PC-3 (cell line): Measurements from ENCODE around the gene CBFA2T3. TPM values are rescaled to one million over a fixed set of nuclear protein-coding genes. Genes with fewer than 3 reads are reported as not detected.

ENCODE experiments used
- ATAC-seq: fragments of 200-7000 bp; cut with Tn5 transposase; 2 replicates; pipeline ENCODE4 v1.9.1; 2020; ENCODE audit warnings: mild to moderate bottlenecking, moderate library complexity
- BruUV-seq: library from RNA; stranded (reverse); fragments of 400-500 nt; replicated peaks from 2 replicates; lab custom pipeline; 2021; lab: Mats Ljungman, UMichigan
- CTCF ChIA-PET: fragments of 300-600 bp; sonication (Branson Sonifier 250); formaldehyde crosslinking; loops from one replicate; lab custom pipeline; 2022; ENCODE audit warnings: antibody characterized with exemption; lab: Charles Lee
- POLR2A ChIA-PET: fragments of 300-600 bp; sonication (Branson Sonifier 250); formaldehyde crosslinking; loops from one replicate; lab custom pipeline; 2022; ENCODE audit warnings: antibody characterized with exemption; ENCODE audit not compliant: unreplicated experiment; lab: Charles Lee
- DNase-seq: peaks from one replicate; pipeline ENCODE4 v3.0.0-alpha.2; 2015
- H2AFZ ChIP-seq: fragments of 300-600 bp; sonication (generic); 2 replicates; pipeline ENCODE4 v1.6.0; 2016; ENCODE audit warnings: antibody characterized with exemption, low read length
- H3F3A ChIP-seq: fragments of 300-600 bp; sonication (generic); one replicate; pipeline ENCODE4 v1.6.0; 2017; ENCODE audit warnings: antibody characterized with exemption, low read length, control low read depth, mild to moderate bottlenecking; ENCODE audit not compliant: unreplicated experiment
- H3K27ac ChIP-seq: fragments of 300-600 bp; sonication (generic); 2 replicates; pipeline ENCODE4 v1.5.1; 2016; ENCODE audit warnings: mild to moderate bottlenecking, low read length
- H3K27me3 ChIP-seq: fragments of 300-600 bp; sonication (generic); 2 replicates; pipeline ENCODE4 v1.6.1; 2016; ENCODE audit warnings: low read length, mixed read lengths
- H3K36me3 ChIP-seq: fragments of 300-600 bp; sonication (generic); 2 replicates; pipeline ENCODE4 v1.6.1; 2016; ENCODE audit warnings: low read depth, mixed run types, low read length, mixed read lengths
- H3K4me1 ChIP-seq: fragments of 300-600 bp; sonication (generic); 2 replicates; pipeline ENCODE4 v1.5.1; 2016; ENCODE audit warnings: low read length; ENCODE audit not compliant: insufficient read depth
- H3K4me2 ChIP-seq: fragments of 300-600 bp; sonication (generic); 2 replicates; pipeline ENCODE4 v1.6.0; 2016; ENCODE audit warnings: low read length
- H3K4me3 ChIP-seq: fragments of 300-600 bp; sonication (generic); 2 replicates; pipeline ENCODE4 v1.5.1; 2016; ENCODE audit warnings: mild to moderate bottlenecking, low read length, mixed read lengths
- H3K79me2 ChIP-seq: fragments of 300-600 bp; sonication (generic); 2 replicates; pipeline ENCODE4 v1.6.1; 2017; ENCODE audit warnings: low read length, mixed read lengths
- H3K9ac ChIP-seq: fragments of 300-600 bp; sonication (generic); 2 replicates; pipeline ENCODE4 v1.6.0; 2016; ENCODE audit warnings: mild to moderate bottlenecking, low read length
- H3K9me2 ChIP-seq: fragments of 300-600 bp; sonication (generic); replicated peaks from 2 replicates; pipeline ENCODE4 v1.6.1; 2016; ENCODE audit warnings: mixed run types, low read length, mixed read lengths
- H3K9me3 ChIP-seq: fragments of 300-600 bp; sonication (generic); 2 replicates; pipeline ENCODE4 v1.6.1; 2016; ENCODE audit warnings: low read length, mixed read lengths
- H4K20me1 ChIP-seq: fragments of 300-600 bp; sonication (generic); 2 replicates; pipeline ENCODE4 v1.6.1; 2016; ENCODE audit warnings: low read length, mixed read lengths
- EZH2 ChIP-seq: fragments of 300-600 bp; sonication (generic); IDR thresholded peaks from one replicate; pipeline ENCODE4 v1.6.1; 2017; ENCODE audit warnings: antibody characterized with exemption, mild to moderate bottlenecking, low read length; ENCODE audit not compliant: unreplicated experiment
- EZH2phosphoT487 ChIP-seq: fragments of 300-600 bp; sonication (generic); IDR thresholded peaks from 2 replicates; pipeline ENCODE4 v1.6.1; 2018; ENCODE audit warnings: mild to moderate bottlenecking, antibody characterized with exemption, low read length, borderline replicate concordance
- intact Hi-C: fragments of 100-400 bp; cut with micrococcal nuclease; formaldehyde crosslinking; loops from 2 replicates; pipeline ENCODE4 v1.9.0; 2023
- total RNA-seq: library from RNA; depleted of rRNA; stranded (reverse); fragments of >200 nt; gene quantifications from 2 replicates; pipeline ENCODE4 v1.2.3, GENCODE V29; 2014
- TF ChIP-seq, protein P1 (sequence below): fragments of 300-600 bp; sonication (generic); conservative IDR thresholded peaks from 2 replicates; pipeline ENCODE4 v1.5.1; 2017; ENCODE audit warnings: antibody characterized with exemption, low read depth, mild to moderate bottlenecking, low read length

The CBFA2T3 gene
- total RNA-seq, 1 experiment from 2014 or later: not detected

DNA sequence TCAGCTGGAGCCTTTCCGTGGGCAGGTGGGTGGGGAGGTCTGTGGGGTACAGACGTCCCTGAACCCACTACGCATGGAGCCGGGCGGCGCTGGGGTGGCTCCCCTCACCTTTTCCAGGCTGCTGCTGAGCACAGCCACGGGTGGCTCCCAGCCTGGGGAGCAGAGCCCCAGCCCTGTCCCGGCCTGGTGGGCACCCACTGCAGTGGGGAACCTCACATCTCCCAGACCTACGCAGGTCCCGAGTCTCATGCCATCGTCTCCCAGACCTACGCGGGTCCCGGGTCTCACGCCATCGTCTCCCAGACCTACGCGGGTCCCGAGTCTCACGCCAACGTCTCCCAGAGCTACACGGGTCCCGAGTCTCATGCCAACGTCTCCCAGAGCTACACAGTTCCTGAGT, 148.3 kb downstream of the CBFA2T3 start:
- CTCF ChIA-PET: no interaction called here
- POLR2A ChIA-PET: no interaction called here
- Histone ChIP-seq H3K9me2 (no peaks in the 10 kb centered on the region), H3K27me3 (no peaks in the 10 kb centered on the region), H3K36me3 (no peaks in the 10 kb centered on the region), H3K9me3 (no peaks in the 10 kb centered on the region), H3K4me3 (no peak overlapping the region), H2AFZ (no peak overlapping the region), H3K4me1 (no peaks in the 10 kb centered on the region), H4K20me1 (no peaks in the 10 kb centered on the region), H3K27ac (no peak overlapping the region), H3K9ac (no peak overlapping the region), H3F3A (no peaks in the 10 kb centered on the region), H3K79me2 (no peaks in the 10 kb centered on the region), H3K4me2 (no peak overlapping the region)
- ATAC-seq: no peak
- no peak for DNase-seq
- intact Hi-C loops: no loop called here
- TF ChIP-seq, protein P1, sequence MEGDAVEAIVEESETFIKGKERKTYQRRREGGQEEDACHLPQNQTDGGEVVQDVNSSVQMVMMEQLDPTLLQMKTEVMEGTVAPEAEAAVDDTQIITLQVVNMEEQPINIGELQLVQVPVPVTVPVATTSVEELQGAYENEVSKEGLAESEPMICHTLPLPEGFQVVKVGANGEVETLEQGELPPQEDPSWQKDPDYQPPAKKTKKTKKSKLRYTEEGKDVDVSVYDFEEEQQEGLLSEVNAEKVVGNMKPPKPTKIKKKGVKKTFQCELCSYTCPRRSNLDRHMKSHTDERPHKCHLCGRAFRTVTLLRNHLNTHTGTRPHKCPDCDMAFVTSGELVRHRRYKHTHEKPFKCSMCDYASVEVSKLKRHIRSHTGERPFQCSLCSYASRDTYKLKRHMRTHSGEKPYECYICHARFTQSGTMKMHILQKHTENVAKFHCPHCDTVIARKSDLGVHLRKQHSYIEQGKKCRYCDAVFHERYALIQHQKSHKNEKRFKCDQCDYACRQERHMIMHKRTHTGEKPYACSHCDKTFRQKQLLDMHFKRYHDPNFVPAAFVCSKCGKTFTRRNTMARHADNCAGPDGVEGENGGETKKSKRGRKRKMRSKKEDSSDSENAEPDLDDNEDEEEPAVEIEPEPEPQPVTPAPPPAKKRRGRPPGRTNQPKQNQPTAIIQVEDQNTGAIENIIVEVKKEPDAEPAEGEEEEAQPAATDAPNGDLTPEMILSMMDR: no peak
- no peak for TF ChIP-seq EZH2phosphoT487
- TF ChIP-seq EZH2: no peak
- no TSS peak for BruUV-seq

DNA sequence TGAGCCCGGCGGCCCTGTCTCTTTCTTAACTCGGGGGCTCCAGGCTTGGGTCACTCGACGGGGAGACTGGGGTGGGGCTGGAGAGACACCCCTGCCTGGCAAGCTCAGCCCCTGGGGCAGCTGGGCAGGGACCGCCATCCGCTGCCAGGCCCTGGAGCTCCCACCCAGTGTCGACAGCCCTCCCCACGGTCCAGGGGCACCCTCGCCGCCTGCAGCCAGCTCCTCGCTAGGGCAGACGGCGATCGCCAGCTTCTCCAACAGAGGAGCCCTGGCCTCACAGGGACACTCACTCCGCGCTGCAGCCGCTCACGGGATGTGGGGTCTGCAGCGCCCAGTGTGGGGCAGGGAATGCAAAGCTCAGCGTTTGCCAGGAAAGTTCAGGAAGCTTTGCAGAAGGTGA, 149.3 kb downstream of the CBFA2T3 start:
- Histone ChIP-seq H3K9me2 (no peaks in the 10 kb centered on the region), H4K20me1 (no peaks in the 10 kb centered on the region), H3K36me3 (no peaks in the 10 kb centered on the region), H3K27ac (no peak overlapping the region), H3K9me3 (no peaks in the 10 kb centered on the region), H3K27me3 (no peaks in the 10 kb centered on the region), H3K79me2 (no peaks in the 10 kb centered on the region), H3K4me2 (no peak overlapping the region), H3K9ac (no peak overlapping the region), H3F3A (no peaks in the 10 kb centered on the region), H2AFZ (no peak overlapping the region), H3K4me1 (no peaks in the 10 kb centered on the region), H3K4me3 (no peak overlapping the region)
- intact Hi-C loops: no loop called here
- TF ChIP-seq EZH2 (no peak), EZH2phosphoT487 (no peak)
- TF ChIP-seq, protein P1: no peak
- BruUV-seq: no TSS peak
- DNase-seq (no peak), ATAC-seq (no peak)
- POLR2A ChIA-PET: no interaction called here
- CTCF ChIA-PET: no interaction called here

DNA sequence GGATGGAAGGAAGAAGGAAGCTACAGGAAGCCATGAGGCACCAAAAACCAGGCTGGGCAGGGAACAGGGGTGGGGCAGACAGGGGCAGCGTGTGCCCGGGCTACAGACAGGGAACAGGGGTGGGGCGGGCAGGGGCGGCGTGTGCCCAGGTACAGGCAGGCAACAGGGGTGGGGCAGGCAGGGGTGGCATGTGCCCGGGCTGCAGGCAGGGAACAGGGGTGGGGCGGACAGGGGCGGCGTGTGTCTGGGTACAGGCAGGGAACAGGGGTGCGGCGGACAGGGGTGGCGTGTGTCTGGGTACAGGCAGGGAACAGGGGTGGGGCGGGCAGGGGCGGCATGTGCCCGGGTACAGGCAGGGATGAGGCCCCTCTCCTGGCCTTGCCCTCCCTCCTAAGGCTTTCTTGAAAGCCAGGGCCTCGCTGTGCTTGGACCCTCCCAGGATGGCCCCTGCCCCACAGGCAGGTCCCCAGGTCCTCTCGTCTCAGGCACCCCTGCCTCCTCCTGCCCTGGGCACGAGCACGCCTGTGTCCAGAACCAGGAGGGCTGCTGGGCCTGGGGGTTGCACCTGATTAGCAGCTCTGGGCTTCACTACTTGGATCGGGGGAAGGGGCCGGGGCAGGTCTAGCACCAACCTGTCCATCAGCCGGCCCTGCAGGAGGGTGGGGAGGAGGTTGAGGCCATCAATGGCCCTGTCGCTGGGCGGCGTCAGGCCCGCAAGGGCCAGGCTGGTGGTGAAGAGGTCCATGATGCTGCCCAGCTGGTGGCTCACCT, 150.8 kb downstream of the CBFA2T3 start:
- H3K27me3 ChIP-seq: no peaks in the 10 kb centered on the region
- intact Hi-C loops: no loop called here
- no peak for TF ChIP-seq EZH2
- TF ChIP-seq, protein P1: no peak
- no peak for TF ChIP-seq EZH2phosphoT487
- no TSS peak for BruUV-seq
- H3K27ac ChIP-seq: no peak overlapping the region
- H2AFZ ChIP-seq: no peak overlapping the region
- ATAC-seq: no peak
- ChIA-PET CTCF (no interaction called here), POLR2A (no interaction called here)
- no peaks in the 10 kb centered on the region for H4K20me1 ChIP-seq
- no peaks in the 10 kb centered on the region for H3K36me3 ChIP-seq
- no peak for DNase-seq
- H3K79me2 ChIP-seq: no peaks in the 10 kb centered on the region
- H3K9me2 ChIP-seq: no peaks in the 10 kb centered on the region
- H3K4me1 ChIP-seq: no peaks in the 10 kb centered on the region
- H3K9me3 ChIP-seq: no peaks in the 10 kb centered on the region
- H3F3A ChIP-seq: no peaks in the 10 kb centered on the region
- H3K4me3 ChIP-seq: no peak overlapping the region
- H3K4me2 ChIP-seq: no peak overlapping the region
- H3K9ac ChIP-seq: no peak overlapping the region
